ENCODE measurements around the gene OR2AJ1.

OR2AJ1 gene, protein sequence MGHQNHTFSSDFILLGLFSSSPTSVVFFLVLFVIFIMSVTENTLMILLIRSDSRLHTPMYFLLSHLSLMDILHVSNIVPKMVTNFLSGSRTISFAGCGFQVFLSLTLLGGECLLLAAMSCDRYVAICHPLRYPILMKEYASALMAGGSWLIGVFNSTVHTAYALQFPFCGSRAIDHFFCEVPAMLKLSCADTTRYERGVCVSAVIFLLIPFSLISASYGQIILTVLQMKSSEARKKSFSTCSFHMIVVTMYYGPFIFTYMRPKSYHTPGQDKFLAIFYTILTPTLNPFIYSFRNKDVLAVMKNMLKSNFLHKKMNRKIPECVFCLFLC

DNA sequence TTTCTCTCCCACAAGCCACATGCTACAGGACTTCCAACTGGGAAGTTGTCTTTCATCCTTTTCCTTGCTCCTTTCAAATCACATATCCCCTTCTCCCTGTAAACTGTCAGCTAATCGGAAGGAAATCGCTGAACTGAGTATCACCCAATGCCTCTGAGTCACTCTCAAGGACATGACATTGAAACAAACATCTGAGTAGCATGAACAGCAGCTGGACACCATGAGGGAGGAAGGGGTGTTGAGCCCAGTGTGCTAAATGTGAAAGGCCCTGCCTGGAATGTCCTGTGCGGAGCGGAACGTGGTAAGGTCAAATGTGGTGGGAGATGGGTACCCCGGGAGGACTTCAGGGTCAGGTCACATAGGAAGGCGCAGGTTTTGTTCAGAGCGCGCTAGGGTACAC is at the start of gene OR2AJ1:
Gene OR2AJ1 (plus strand): TSS at position 22 of the 400 bp plus-strand sequence. CDS start 8,880 bp downstream, outside the sequence.
- DNase-seq: no peak

- no peak for DNase-seq
Measured at GRCh38 chr1:247883346-247883745, 41.3 kb upstream of the OR2AJ1 start.

DNA sequence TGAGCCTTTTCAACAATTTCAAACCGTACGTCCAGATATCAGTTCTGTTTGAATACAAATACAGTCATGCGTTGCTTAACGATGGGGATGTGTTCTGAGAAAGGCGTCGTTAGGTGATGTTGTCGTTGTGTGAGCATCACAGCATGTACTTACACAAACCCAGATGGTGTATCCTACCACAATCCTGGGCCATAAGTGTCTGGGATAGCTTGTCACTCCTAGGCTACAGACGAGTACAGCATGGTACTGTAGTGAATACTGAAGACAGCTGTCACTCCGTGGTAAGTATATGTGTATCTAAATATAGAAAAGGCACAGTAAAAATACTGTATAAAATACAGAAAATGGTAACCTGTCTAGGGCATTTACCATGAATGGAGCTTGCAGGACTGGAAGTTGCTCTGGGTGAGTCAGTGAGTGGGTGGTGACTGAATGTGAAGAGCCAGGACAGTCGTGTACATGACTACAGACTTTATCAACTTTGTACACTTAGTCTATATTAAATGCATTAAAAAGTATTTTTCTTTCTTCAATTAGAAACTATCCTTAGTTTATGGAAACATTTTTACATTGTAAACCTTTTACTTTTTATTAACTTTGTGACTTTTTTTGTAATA is 39.8 kb upstream of the OR2AJ1 start:
- no peak for DNase-seq

DNA sequence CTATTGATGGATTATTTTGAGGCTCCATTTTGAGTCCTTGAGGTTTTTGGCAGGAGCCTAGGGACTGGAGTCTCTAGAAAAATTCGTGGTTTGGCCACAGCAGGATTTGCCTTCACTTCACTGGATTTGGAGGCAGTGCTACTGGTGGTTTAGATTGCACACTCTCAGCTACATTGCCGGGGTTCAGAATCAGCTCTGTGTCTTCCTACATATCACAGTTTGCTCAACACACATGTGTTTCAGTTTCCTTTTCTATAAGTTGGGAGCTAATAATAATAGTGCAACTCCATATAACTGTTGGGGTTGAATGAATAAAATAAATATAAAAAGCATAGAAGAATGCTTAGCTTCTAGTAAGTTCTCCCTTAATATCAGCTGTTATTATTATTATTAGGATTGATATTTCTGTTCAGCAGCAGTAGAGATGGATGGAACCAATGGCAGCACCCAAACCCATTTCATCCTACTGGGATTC is 29.5 kb upstream of the OR2AJ1 start, which contains the start of gene OR2W3:
Gene OR2W3 (plus strand): TSS at position 425 of the 475 bp plus-strand sequence. CDS start 0 bp downstream, at position 425.
- DNase-seq: no peak

DNA sequence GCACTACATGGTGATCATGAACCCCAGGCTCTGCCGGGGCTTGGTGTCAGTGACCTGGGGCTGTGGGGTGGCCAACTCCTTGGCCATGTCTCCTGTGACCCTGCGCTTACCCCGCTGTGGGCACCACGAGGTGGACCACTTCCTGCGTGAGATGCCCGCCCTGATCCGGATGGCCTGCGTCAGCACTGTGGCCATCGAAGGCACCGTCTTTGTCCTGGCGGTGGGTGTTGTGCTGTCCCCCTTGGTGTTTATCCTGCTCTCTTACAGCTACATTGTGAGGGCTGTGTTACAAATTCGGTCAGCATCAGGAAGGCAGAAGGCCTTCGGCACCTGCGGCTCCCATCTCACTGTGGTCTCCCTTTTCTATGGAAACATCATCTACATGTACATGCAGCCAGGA is 28.7 kb upstream of the OR2AJ1 start:
- DNase-seq: no peak

- no peak for DNase-seq
Measured at GRCh38 chr1:247904122-247904521, 20.6 kb upstream of the OR2AJ1 start.

DNA sequence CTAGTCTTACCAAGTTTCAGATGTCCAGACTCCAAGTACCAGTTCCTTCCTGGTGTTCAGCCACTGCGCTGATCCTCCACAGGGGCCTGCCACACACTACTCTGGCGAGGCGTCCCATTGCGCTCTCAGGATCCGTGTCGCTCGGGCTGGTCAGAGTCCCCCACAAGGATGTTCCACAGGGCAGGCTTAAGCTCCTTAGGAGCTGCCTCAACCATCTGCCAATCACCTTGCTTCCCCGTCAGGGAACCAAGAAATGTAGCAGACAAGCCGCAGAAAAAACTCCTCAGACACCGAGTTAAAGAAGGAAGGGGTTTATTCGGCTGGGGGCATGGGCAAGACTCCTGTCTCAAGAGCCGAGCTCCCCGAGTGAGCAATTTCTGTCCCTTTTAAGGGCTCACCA is 19.5 kb upstream of the OR2AJ1 start:
- no peak for DNase-seq

DNA sequence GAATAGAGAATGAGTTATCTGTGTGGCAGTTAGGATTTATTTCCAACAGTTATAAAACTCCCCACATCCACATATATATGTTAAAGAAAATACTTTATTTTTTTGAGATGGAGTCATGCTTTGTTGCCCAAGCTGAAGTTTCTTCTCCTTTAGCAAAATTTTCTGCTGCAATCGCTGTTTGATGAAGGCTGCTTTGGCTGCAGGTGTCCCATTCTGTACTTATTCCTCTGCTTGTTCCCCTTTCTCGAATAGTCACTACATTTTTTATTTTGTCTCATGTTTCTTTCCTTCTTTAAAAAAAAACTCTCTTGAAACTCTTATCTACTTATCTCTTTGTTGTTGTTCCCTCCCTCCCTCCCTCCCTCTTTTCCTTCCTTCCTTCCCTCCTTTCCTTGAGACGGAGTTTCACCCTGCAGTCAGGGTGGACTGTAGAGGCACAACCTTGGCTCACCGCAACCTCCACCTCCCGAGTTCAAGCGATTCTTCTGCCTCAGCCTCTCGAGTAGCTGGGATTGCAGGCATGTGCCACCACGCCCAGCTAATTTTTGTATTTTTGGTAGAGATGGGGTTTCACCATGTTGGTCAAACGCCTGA is 18.7 kb upstream of the OR2AJ1 start:
- no peak for DNase-seq

- no peak for DNase-seq
Measured at GRCh38 chr1:247906504-247907047, 18.1 kb upstream of the OR2AJ1 start.

DNA sequence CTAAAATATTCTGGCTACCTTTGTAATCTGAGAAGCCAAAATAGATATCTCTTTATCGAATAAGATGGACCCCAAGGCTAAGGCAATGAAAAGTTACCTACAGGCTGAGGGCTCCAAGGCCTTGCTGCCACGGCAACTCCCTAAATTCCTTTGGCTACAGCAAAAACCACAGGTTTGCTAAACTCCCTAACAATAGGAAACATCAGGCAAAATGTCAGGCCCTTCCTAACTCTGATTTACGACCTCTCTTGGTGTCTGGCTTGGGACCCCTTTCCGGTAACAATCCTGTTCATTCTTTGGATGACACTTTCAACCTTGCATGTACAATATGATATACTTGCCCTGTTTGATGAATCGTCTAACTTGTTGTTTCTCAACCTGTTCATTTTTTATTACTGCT is 15.9 kb upstream of the OR2AJ1 start:
- DNase-seq: no peak

- DNase-seq: no peak
Measured at GRCh38 chr1:247913786-247914185, 10.9 kb upstream of the OR2AJ1 start.

DNA sequence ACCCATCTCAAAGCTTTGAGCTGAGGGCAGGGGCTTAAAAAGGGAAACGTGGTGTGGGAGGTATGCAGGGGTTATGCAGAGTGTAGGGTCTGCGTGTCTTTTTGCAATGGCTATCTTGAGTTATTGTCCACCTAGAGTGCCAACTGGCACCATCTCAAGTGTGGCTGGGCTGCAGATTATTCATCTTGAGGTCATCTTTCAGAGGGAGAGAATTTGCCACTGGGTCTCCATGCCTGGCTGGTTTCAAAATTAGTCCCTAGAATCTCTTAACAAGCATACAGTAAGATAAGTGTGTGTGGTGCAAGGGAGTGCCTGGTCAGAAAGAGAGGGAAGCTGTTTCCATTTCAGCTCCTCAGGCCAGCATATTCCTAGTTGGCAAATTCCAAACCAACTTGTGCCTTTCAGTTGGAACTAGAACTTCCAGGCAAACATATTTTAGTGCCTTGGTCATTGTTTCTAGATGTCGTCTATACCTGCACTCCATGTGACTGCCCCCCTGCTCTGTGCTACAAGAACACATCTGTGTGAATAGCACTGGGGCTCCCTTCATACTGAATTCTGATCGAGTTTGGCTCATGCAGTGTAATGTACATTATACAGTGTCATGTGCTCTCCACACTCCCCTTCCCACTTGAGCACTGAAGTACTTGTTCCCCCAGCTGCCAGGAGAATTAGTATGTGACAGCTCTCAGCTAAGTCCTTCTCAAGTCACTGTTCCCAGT is 9.6 kb upstream of the OR2AJ1 start:
- DNase-seq: no peak

DNA sequence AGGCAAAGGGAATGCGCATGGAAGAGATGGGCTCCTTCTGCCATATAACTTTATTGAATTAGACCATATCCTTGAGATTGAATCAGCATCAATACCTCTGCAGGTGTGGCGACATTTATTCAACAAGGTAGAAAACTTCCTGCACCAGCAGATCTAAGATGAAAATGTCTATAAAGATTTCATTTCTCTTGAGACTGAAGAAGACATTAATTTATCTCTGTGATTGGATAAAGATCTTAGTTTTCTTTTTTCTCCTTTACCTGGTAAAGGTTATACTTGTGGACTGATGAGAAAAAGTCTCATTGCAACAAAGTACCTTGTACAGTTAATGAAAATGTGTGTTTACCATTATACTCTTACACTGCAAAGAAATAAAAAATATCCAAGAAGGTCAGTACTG is 4.7 kb upstream of the OR2AJ1 start, which contains the start of gene OR2T8:
Gene OR2T8 (plus strand): TSS at position 301 of the 400 bp plus-strand sequence. CDS start 766 bp downstream, outside the sequence.
- no peak for DNase-seq

- DNase-seq: no peak
Measured at GRCh38 chr1:247923941-247924340, 748 bp upstream of the OR2AJ1 start.

DNA sequence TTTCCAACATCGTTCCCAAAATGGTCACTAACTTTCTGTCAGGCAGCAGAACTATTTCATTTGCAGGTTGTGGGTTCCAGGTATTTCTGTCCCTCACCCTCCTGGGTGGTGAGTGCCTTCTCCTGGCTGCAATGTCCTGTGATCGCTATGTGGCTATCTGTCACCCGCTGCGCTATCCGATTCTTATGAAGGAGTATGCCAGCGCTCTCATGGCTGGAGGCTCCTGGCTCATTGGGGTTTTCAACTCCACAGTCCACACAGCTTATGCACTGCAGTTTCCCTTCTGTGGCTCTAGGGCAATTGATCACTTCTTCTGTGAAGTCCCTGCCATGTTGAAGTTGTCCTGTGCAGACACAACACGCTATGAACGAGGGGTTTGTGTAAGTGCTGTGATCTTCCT is 9.3 kb downstream of the OR2AJ1 start:
- no peak for DNase-seq

- DNase-seq: no peak
Measured at GRCh38 chr1:247935781-247936180, 11.1 kb downstream of the OR2AJ1 start.

DNA sequence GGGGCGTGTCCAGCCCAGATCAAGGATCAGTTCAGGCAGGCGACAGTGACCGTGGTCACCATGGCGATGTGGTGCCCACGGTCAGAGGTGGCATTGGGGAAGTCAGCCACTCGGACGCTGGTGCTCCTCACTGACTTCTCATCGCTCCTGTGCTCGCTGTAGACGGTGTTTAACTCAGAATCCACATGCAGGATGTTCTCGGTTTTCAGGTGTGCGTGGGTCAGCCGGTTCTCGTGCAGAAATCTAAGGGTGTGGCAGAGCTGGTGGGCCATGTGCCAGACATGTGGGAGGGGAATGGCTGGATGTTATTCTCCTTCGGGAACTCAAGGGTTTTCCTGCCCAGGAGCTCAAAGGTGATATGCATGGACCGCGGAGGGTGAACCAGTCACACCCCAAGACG is 11.7 kb downstream of the OR2AJ1 start:
- DNase-seq: no peak

GRCh38 chr1:247936965-247937734 is 12.5 kb downstream of the OR2AJ1 start:
- peak; percentile 71 for DNase-seq

DNA sequence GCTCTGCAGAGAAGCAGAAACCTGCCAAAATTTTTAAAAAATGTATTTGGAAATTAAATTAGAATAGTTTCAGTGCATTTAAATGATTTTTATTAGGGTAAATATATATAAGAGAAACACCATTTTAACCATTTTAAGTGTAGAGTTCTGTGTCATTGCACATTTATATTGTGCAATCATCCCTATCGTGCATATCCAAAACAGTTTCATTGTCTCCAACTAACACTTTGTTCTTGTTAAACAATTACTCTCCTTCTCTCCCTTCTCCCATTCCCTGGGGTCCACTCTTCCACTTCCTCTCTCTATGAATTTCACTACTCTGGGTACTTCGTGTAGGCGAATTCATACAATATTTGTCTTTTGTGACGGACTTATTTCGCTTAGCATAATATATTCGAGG is 17.9 kb downstream of the OR2AJ1 start:
- no peak for DNase-seq

DNA sequence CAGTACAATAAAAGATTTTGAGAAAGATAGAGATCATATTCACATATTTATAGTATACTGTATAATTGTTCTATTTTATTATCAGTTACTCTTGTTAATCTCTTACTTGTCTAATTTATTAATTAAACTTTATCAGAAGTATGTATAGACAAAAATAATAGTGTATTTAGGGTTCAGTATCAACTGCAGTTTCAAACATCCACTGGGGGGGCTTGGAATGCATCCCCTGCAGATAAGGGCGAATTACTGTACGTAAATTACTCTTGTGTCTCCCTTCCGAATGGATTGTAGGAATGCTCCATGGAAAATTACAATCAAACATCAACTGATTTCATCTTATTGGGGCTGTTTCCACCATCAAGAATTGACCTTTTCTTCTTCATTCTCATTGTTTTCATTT is 23.9 kb downstream of the OR2AJ1 start, which contains the start of gene OR2L8:
Gene OR2L8 (plus strand): TSS at position 301 of the 400 bp plus-strand sequence. CDS start 0 bp downstream, at position 301.
- no peak for DNase-seq

- DNase-seq: no peak
Measured at GRCh38 chr1:247953408-247953807, 28.7 kb downstream of the OR2AJ1 start.

DNA sequence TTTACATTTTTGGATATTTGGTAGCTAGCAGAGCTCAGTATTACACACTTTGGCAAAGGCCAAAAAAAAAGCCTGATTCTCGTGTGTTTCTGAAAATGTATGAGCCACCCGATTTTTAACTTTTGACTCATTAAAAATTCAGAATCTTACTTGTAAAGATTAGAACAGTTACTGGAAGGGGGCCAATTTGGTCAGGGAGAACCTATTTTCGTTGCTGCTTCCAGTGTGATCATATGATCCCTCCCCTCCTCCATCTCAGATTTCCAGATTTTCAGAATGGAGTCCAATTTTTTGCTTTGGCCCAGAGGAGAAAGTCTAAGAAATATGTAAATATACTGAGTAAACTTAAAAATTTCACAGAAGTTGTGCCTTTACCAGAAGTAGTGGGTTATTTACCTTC is 37.1 kb downstream of the OR2AJ1 start:
- no peak for DNase-seq

All from islet precursor cell (in vitro differentiated cells).